Hematopoietic multipotent progenitor cell treated with erythropoietin and hydrocortisone succinate and interleukin-3 and kit ligand, for 15 days (in vitro differentiated cells): ENCODE data around the gene CORO1C.

Experiments
- DNase-seq: peaks from one replicate; pipeline ENCODE4 v3.0.0-alpha.2; 2015; ENCODE audit warnings: low spot score

CORO1C gene

DNA sequence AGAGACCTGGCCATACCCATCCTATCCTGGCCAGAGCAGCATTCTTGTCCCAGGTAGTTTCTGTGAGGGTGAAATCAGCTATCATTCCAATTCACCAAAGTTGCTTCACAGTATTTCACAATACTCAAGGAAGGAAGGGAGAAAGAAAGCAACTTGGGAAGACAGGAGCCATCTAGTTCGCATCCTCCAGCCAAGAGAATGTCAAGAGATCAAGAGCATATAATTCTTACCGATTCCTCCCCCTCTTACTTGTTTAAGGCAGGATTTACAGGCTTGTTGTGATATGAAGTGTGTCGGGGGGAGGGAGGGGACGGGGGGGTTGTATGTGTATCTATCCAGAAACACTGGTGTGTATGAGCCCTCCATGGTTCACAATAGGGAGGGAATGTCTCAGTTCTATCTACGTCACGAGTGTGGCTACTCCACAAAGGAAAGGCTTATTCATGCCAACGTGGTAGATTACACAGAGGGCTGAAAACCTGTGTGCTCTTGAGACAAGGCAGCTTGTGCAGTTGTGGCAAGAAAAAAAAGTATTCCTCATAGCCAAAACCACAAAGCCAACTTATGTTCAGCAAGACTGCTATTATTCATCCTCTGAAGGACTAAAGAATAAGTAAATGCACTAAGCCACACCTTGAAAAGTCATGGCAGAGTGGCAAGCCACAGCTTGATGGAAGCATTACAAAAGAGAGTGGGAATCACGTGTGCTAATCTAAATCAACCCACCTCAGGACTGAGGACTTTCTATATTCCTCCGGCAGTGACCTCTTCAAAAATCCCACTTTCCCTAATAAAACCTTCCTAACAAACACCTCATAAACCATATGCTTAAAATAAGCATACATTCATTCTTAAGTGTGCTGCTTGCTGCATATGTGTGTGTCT lies 35.0 kb downstream of the CORO1C start:
- DNase-seq = peak; percentile 67

DNA sequence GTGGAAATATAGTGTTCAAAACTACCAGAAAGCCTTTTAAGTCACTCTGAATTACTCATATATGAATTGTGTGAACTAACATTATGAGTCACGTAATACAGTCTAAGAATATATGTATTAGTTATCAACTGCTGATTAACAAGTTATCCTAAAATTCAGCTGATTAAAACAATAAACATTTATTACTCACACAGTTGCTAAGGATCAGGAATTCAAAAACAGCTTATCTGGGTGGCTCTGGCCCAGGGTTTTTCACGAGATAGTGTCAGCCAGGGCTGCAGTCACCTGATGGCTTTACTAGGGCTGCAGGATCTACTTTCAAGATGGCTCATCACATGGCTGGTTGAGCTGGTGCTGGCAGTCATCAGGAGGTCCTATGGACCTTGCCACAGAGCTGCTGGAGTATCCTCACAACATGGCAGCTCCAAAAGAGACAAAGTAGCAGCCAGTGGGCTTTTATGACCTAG lies 36.5 kb downstream of the CORO1C start:
- DNase-seq = peak; percentile 56

DNA sequence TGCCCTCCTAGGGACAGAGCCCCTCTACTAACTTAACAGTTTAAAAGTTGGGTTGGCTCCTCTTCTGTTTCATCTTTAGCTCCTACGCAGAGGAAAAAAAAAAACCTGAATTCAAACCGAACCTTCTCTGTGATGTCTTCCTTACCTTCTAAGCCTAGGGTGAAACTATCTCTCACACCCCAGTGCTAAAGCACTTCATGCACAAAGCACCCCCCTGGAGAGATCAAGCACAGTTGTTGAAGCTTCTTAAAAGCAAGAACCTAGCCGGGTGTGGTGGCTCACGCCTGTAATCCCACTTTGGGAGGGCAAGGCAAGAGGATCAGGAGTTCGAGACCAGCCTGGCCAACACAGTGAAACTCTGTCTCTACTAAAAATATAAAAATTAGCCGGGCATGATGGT lies 37.6 kb downstream of the CORO1C start:
- DNase-seq = no peak

DNA sequence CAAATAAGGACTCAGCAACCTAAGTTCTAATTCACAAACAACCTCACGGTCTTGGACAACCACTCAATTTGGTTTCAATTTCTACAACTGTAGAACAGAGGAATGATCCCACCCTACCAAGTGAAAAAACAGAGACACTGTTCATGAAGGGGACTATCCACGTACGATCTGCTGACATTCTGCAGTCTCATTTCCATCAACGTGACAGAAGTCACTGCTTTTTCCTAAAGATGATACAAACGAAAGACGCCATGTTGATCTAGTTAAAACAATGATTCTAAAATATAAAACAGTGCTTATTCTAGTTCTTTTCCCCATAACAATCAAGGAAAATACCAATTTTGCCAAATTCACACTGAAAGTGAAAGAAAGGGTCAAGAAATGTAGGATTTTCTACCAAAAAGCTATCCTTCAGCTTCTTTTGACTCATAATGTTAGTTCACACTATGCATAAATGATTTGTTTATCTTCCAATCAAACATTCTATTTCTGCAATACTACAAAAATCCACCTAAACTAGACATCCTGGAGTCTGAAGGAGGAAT lies 38.1 kb downstream of the CORO1C start:
- DNase-seq = no peak

DNA sequence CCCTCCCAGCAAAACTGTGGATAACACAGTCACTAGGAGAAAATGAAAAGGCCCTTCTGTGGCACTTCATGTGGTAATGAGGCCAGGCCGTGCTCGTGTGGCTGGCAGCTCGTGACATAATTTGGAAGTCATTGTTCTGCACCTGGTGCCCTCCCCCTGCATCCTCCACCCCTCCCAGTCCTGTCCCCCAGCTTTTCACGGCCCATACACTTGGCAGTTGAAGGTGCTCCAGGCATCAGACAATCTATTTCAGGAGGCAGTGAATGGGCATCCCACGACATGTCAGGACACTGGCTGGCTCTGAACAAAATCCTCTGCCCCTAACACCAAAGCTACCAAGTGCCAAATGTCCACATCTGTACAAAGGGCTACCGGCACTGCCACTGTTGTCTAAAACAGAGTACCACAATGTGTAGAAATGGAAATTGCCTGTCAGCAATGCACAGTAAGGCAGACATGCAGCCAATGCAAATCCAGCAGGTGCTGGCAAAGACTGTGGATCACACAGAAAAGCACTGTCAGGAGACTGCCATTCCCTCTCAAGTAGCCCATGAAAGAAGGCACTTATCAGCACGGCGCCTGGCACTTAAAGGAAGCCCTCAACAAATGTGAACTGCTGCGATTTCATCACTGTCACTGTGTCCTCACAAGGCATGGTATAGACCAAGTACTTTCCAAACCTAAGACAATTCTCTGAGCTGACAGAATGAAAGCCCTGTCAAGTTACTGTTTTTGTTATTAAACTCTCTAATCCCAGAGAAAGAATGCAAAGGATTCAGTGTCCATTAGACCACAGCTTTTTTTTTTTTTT lies 39.1 kb downstream of the CORO1C start:
- peak; percentile 84 for DNase-seq

DNA sequence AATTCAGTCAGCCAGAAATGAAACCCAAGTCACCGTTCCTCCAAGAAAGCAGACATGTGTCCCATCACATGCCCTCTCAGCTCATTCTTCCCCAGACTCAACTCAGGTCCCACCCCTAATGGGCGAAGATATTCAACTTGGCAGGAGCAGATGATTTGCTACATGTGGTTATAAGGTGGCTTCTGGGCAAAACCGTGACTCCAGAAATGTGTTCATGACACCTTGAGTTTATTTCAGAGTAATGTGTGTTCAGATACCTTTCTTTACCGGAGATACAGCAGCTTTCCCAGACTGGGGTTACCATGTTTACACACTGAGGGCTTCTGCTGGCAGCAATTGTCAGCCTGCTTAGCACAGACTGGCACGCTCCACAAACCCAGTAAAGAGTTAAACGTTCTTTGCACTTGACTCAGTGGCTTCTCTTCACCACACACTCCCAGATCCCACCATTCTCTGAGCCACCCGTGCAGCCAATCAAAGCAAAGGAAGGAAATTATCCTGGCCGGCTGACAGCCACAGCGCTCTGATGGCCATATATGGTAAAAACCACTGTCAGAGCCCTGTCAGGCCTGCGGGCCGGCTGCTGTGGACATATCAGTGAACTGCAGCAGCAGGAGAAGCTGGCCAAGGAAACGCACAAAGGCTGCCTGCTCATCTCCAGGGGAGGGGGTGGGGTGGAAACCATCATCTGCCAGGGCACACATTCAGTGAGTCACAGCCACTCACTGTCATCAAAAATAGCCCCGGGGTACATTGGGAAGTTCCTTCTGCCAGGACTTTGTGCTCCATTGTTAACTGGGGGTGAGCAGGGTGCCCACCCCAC lies 39.9 kb downstream of the CORO1C start:
- DNase-seq = peak; percentile 98

DNA sequence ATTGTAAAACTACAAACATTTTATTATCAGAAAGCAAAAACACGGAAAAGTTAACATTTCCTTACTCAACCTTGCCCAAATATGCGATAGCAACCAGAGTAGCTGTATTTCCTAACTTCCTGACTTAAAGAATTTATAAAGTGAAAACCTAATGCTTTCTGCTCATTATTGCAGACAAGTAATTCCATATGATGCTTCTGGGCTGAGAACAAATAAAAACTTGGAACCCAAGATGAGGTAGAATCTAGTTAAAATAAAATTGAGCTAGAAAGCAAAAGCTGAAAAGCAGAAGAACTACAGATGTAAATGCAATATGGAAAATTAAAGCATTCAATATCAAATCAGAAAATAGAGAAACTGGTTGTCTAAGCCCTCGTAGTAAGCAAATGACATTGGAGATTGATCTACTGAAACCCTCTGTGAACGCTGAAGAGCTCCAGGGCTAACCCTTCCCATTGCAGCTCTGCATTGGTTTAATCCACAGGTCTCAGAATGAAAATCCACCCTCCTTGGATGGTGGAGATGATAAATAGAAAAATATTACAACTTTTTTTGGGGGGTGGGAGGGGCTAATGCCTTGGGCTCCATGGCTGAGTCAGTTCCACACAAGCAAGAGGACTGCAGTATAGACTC lies 40.7 kb downstream of the CORO1C start:
- no peak for DNase-seq

DNA sequence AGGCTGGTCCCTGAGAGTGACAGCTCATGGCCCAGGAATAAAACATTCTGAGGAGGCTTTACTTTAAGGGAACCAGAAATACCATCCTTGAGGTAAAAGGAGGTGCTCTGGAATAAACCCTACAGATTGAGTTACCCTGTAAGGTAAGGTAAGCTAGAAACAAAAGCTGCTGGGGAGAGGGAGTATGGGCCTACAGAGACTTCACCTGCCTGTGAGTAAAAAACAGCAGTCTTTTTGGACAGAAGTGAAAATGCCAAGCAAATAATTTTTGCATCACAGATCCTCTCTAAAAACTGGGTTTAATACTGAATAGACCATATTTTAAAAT lies 41.2 kb downstream of the CORO1C start:
- no peak for DNase-seq

DNA sequence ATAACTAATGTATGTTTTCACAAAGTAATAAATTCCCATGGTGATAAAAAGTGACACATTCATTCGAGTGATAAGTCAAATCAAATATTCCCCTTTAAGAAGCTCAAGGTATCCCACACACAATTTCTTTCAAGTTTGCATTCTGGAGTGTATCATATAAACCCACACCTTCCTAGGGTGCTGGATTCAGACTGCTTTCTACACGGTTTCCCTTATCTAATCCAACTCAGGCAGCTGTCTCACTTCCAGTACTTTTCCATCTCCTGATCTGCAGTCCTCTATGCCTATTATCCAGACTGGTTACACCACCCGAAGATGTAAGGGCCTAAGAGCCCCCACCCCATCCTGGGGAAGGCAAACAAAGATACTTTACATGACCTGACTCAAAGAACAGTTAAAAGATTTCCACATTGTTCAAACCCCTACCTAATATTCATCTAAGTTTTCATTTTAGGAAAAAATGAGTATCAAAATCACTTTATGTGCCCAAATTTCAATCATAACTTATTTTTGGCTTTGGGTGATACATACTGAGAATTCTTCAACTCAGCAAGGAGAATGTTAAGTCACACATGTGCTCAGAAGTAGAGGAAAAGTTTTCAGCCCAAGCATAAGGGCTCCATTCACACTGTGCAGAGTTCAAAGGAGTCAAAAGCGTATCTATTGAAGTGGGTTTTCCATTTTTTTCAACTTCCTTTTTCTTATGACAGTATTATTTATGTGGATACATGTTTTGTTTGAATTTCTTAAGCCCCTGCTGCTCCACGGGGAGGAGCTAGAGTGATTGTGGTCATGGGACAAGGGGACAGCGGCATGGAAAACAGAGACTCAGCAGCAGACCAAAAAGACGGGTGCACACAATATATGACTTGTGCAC lies 41.8 kb downstream of the CORO1C start:
- peak; percentile 77 for DNase-seq

DNA sequence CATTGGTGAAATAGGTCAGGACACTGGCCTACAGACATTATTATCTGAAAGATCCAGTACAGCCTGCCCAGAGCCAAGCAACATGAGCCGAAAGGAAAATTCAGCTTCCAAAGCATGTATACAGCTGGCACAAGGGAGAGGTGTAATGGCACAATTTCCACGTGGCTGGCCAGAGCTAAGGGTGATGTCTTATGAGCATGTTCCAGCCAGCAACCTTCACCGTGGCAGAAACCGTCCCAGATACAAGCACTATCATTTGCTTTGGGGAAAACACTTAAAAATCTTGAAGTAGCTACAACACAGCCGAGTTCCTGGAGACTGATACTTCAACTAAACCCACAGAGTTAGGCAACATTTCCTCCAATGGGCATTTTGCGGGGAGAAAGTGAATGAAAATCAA lies 44.5 kb downstream of the CORO1C start:
- no peak for DNase-seq

DNA sequence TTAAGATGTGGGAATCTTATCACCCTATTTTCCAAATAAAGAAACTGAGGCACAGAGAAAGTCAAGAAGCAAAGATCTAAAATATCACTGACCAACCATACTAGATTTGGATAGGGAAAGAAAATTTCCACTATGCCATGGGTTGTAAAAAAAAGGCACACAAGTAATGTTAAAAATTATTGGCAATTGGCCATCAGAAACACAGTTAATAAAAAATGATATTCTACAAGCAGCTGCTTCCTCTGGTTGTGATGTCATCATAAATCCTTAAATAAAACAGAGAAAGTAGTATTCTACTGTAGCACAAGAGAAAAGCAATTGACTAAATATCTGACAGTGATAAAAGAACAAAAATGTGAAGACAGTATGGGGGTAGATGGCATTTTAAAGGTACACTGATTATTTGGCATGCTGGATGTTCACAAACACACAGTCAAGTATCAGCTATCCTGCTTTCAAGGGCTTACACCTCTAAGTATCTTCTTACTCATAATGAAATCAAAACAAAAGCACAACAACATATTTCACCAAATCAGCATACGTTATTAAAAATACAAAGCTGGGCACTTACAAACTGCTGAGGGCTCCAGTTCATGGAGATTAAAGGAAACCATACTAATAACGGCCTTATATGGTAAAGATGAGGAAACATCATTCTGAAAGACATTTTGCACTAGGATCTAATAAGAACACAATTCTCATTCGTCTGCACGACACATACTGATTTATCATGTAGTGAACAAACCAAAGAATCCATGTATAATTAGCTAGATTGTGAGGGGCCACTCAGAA lies 45.7 kb downstream of the CORO1C start:
- DNase-seq = no peak

DNA sequence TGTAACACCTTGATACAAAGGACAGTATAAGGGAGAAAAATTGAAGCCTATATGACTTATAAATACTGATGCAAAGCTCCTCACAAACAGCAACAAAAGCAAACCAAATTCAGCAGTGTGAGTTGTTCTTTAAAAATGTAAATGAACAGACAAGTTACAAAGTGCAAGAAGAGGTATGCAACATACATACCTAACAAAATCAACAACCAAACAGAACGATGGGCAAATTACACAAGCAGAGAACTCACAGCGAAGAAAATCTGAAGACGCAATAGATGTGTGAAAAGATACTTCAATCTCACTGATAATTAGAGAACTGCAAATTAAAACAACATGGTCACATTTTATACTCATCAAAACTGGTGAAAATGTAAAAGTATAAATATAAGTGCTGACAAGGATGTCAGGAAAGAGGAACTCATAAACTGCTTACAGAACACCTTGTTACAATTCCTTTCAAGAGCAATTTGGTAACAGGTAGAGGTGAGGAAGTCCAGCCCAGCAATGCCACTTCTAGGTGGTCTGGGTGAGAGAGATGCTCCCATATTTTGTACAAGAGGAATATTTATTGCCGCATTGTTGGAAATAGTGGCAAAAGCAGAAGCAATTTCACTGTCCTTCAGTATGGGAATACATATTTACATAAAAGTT lies 47.3 kb downstream of the CORO1C start:
- no peak for DNase-seq

DNA sequence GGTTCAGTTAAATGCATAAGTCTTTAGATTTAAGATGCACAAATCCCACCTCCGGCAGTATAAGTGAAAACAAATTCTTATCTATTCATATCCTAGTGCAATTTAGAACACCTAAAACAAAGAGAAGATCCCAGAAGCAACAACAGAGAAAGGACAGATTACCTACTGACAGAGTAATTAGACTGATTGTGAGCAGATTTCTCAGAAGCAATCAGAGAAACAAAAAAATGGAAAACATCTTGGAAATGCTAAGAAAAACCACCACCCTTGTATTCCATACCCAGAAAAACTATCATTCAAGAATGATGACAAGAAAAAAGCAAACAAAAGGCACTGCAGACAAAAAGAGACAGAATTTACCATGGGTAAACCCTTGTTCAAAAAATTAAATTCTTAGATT lies 50.0 kb downstream of the CORO1C start:
- DNase-seq = no peak

DNA sequence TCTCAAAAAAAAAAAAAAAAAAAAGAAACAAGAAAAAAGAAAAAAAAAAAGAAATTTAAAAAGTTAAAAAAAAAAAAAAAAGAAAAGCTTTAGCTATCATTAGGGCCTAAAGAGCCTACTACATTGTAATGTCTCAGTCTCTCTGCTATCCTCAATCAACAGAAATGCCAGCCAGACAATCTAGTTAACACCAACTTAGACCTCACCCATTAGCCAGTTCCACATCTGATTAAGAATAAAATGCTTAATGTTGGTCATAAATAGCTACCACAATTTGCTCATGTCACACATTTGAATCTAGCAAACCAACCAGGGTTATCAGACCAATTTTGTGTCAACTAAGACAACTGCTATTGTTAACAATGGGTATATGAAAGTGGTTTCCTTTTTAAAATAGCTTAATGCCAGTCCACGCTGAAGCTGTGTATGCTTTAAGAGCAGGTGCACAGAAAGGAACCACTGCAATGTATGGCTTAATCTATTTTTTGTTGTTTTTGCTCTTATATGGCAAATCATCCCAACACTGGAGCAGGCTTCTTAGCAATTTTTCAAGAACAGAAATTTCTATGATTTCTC lies 52.1 kb downstream of the CORO1C start:
- no peak for DNase-seq

DNA sequence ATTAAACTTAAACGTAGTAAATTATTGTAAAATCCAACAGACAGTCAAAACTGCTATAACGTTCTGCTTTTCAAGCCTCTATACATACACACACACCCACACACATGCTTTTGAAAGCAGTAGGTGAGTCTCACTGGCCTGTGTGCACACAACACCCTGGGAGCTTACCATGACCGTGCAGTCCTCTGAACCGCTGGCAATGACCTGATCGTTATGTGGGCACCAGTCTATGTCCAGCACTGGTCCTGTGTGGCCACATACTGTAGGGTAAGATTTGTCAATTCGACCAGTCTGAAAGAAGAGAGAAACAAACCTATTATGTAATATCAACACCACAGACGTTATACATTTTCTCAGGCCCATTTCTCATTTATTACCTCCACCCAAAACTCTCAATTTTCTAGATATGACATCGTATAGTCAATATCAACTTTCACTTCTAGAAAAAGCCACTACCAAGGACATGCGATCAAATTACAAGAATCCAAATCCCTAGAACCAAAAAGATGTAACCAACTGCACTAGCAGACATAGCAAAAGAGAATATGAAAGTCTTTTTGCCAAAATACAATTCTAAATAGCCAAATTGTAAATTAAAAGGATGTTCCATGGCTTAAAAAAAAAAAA lies 53.1 kb downstream of the CORO1C start:
- no peak for DNase-seq

DNA sequence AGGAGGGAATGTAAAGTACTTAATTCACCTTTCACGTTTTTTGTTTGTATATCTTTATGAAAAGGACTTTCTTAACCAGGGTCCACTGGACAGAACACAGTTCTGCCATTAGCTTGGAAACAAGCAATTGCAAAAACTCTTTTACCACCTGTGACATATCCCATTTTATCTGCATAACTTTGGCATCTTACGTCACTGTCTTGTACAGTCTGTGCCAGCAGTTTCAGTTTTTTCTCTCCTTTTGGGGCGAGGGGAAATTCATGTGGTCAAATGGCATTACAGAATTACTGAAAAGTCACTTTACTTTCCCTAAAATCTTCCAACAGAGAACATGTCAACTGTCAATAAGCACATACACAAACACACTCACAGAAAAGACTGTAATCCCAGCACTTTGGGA lies 53.9 kb downstream of the CORO1C start:
- DNase-seq = no peak

DNA sequence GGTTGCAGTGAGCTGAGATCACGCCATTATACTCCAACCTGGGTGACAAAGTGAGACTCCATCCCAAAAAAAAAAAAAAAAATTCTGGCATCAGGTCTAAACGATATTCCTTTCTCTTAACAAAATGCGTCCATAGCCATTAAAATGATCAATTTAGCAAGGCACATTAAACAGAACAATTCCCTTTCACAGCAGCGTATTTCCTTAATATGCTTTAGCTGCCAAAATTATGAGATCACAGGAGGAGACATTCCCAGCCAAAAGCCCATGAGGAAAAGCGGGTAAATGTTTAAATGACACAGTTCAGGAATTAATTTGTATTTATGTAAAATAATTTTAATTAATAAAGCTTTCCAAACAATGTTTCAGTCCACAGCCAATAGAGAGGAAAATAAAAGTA lies 54.6 kb downstream of the CORO1C start:
- DNase-seq = no peak

DNA sequence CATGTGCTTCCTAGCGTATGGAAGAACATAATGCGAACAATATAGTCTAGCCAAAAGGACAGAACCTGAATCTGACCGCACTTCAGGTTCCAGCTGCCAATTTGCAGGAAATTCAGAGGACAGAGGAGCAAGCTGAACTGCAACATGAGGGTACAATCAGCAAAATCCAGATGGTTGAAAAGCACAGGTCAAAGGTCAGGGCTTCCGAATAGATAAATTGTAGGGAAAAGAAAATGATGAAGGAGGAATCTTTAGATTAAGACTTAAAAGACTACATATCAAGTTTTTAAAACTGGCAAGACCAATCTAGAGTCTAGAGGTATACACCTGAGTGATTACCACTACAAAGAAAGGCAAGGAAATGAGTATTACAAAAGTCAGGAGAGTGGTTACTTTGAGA lies 55.5 kb downstream of the CORO1C start:
- no peak for DNase-seq
